IMR-90 (cell line): ENCODE measurements around the gene TOP2B.

Experiments used
- MXI1 ChIP-seq: IDR thresholded peaks from 2 replicates; pipeline ENCODE4 v1.6.1; 2012; ENCODE audit warnings: low read depth, mild to moderate bottlenecking, low read length, moderate library complexity, borderline replicate concordance
- SMC3 ChIP-seq: fragments of 150-350 bp; IDR thresholded peaks from 2 replicates; pipeline ENCODE4 v1.6.1; 2016; ENCODE audit warnings: low read depth, mild to moderate bottlenecking, antibody characterized with exemption, low read length, moderate library complexity
- TF ChIP-seq, protein P1 (sequence below): conservative IDR thresholded peaks from 2 replicates; pipeline ENCODE4 v1.5.1; 2012; ENCODE audit warnings: mild to moderate bottlenecking, low read depth, low read length, improper control_type of control experiment

DNA sequence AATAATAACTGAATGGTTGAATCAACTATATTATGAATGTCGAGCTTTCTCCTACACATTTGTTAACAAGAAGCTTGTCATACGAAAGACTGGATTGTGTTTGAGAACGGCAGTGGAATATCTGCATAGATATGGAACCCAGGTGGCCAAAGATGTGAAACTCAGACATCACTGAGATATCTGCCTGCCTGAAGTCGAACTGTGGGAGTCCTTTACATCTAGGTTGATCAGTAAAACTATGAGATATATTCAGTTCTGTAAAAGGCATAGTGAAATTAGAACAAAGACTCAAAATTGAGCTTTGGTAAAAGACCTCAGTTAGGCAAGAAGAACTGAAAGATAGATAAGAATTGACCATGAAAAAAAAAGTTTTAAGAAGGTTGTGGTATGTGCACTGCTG lies 41.5 kb upstream of the TOP2B start:
- TF ChIP-seq, protein P1, sequence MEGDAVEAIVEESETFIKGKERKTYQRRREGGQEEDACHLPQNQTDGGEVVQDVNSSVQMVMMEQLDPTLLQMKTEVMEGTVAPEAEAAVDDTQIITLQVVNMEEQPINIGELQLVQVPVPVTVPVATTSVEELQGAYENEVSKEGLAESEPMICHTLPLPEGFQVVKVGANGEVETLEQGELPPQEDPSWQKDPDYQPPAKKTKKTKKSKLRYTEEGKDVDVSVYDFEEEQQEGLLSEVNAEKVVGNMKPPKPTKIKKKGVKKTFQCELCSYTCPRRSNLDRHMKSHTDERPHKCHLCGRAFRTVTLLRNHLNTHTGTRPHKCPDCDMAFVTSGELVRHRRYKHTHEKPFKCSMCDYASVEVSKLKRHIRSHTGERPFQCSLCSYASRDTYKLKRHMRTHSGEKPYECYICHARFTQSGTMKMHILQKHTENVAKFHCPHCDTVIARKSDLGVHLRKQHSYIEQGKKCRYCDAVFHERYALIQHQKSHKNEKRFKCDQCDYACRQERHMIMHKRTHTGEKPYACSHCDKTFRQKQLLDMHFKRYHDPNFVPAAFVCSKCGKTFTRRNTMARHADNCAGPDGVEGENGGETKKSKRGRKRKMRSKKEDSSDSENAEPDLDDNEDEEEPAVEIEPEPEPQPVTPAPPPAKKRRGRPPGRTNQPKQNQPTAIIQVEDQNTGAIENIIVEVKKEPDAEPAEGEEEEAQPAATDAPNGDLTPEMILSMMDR = no peak
- TF ChIP-seq SMC3 (no peak), MXI1 (no peak)
